A549 treated with RU486 at 1 μM for 4 hours (cell line): Measurements from ENCODE around the gene GPR141. TPM values are rescaled to one million over a fixed set of nuclear protein-coding genes. Genes with fewer than 3 reads are reported as not detected.

Experiments used
- total RNA-seq: library from RNA; stranded (reverse); fragments of 200-300 nt; extraction: Qiagen RNA extraction; gene quantifications from 5 replicates; pipeline ENCODE4 v1.2.3, GENCODE V29; 2022; ENCODE audit warnings: low read depth

The GPR141 gene, protein sequence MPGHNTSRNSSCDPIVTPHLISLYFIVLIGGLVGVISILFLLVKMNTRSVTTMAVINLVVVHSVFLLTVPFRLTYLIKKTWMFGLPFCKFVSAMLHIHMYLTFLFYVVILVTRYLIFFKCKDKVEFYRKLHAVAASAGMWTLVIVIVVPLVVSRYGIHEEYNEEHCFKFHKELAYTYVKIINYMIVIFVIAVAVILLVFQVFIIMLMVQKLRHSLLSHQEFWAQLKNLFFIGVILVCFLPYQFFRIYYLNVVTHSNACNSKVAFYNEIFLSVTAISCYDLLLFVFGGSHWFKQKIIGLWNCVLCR
- 0.10 TPM in 1 of 5 replicates, not detected in the others for total RNA-seq

DNA sequence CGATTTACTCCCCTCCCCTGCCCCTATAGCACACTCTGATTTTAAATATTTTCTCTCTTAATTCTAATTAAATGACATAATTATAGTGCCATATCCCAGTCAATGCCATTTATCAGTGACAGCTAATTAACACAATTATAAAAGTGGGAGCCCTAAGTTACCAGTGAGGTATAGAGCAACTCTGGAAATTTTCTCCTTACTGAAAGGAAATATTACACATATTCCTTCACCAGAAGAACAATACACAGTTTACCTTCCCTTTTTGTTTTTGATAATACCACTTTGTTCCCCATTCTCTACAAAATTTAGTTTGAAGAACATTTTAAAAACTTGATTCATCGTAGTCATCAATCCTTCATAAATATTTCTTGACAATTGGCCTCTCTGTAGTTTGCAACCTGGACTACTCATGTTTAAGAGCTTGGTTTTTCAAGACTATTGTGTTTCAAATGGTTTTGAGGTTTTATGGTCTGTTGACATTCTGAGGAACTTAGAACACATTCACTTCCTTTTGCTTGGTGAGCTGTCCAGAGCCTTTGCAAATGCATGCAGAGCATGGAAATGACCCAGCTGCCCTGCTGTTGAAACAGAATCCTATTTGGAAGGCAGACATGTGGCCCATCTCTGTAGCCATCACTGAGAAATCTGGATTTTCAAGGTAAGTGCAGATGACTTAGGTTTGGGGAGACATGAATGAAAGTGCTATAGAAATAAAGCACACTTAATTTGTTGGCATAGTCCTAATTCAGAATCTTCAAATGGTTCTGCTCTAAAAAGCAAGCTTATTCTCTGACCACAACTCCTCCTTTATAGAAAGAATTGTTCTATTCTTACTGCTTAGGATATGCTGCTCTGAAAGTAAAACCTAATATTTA, at the start of gene GPR141:
Gene GPR141, plus strand, starts transcription at position 521 of the 875 bp plus-strand sequence. CDS start 56,628 bp downstream, outside the sequence.

Other genes with a start within 250 kb of the GPR141 start
- 1.7 to 2.9 TPM (median 2.2 TPM) in 5 replicates for gene ELMO1, start 234.9 kb upstream of the GPR141 start, total RNA-seq
- not detected in 5 replicates for gene NME8, start 164.8 kb downstream of the GPR141 start, total RNA-seq
- 3.3 to 6.9 TPM (median 4.5 TPM) in 5 replicates for gene SFRP4, start 233.1 kb downstream of the GPR141 start, total RNA-seq
- 58.4 to 84.3 TPM (median 80.8 TPM) in 5 replicates for gene EPDR1, start 236.9 kb downstream of the GPR141 start, total RNA-seq